Neural progenitor cell (in vitro differentiated cells): ENCODE results near the gene SLC22A23.

Source experiments
- CTCF ChIP-seq: fragments of 200-600 bp; sonication (generic); IDR thresholded peaks from 2 replicates; pipeline ENCODE4 v1.5.1; 2017; ENCODE audit warnings: antibody characterized with exemption, mild to moderate bottlenecking
- EZH2 ChIP-seq: fragments of 200-600 bp; sonication (generic); IDR thresholded peaks from 2 replicates; pipeline ENCODE4 v1.6.1; 2017; ENCODE audit warnings: antibody characterized with exemption, mild to moderate bottlenecking, moderate library complexity

- TF ChIP-seq CTCF (no peak), EZH2 (no peak)
Observed at GRCh38 chr6:3237761-3238662, 218.8 kb downstream of the SLC22A23 start.
